ENCODE results near the gene HDAC4. TPM values are rescaled to one million over a fixed set of nuclear protein-coding genes. Genes with fewer than 3 reads are reported as not detected.
A peak's percentile ranks its signal among the peaks of the same experiment; 100 is the strongest.
"Not testable (repeated sequence)": the region's sequence is repeated elsewhere in the genome, so short reads cannot be mapped to it uniquely, and the experiment has no call there.

Gene HDAC4
- total RNA-seq, 4 donors from 2014 or later: 51.4 to 107 (median 70.8) TPM

DNA sequence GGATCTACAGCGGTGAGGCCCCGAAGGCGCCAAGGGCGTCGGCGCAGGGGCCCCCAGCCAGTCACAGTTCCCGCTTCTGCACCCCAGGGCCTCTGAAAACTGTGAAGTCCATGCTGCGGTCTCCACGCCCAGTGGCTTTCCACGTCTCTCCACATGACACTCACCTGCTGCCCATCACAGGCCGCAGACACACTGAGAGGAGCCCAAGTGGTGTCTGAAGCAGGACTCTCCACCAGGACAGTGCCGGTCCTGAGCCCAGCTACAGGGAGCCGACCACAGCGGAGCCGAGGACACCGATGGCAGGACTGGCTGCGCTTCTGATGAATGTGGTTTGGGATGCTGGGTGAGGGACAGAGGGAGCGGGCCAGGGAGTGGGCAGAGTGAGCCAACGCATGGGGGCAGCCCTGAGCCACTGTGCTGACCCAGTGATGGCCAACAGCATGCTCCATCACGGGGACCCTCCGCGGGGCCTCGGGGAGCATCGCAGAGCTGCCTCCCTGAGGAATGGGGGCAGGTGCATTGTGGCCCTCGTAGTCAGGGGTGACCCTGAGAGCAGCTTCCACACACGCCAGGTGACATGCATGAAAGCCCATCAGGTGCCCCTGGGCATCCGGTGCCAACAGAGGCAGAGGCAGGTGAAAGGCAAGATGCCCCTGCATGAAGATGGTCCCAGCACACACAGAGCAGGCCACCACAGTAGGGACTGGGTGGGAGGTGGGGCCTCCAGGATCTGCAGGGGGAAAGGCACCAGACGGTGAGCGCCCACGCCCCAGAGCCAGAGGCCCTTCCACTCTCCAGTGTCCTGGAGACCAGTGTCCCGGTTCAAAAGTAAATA, 116.6 kb downstream of the HDAC4 start:
- H3K27me3 ChIP-seq: no peaks in the 10 kb centered on the region
- WGBS: 93% methylated on average over 8 of the region's 31 CpGs
- TF ChIP-seq POLR2AphosphoS5 (IDR thresholded peaks at IDR 0.05) (no peak), EP300 (IDR thresholded peaks at IDR 0.05) (no peak), POLR2A (IDR thresholded peaks at IDR 0.05) (no peak)
- TF ChIP-seq, protein P1, sequence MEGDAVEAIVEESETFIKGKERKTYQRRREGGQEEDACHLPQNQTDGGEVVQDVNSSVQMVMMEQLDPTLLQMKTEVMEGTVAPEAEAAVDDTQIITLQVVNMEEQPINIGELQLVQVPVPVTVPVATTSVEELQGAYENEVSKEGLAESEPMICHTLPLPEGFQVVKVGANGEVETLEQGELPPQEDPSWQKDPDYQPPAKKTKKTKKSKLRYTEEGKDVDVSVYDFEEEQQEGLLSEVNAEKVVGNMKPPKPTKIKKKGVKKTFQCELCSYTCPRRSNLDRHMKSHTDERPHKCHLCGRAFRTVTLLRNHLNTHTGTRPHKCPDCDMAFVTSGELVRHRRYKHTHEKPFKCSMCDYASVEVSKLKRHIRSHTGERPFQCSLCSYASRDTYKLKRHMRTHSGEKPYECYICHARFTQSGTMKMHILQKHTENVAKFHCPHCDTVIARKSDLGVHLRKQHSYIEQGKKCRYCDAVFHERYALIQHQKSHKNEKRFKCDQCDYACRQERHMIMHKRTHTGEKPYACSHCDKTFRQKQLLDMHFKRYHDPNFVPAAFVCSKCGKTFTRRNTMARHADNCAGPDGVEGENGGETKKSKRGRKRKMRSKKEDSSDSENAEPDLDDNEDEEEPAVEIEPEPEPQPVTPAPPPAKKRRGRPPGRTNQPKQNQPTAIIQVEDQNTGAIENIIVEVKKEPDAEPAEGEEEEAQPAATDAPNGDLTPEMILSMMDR (IDR thresholded peaks at IDR 0.05): no peak
- no peak overlapping the region for H3K27ac ChIP-seq
- peaks cover 27% of the 10 kb centered on the region for H3K4me1 ChIP-seq
- H3K9me3 ChIP-seq: no peaks in the 10 kb centered on the region
- no peak overlapping the region for H3K4me3 ChIP-seq
- peak; percentile 55 to 74 for DNase-seq (ENCODE audit: low spot score in 2 of 2)
- H3K36me3 ChIP-seq: no peaks in the 10 kb centered on the region

DNA sequence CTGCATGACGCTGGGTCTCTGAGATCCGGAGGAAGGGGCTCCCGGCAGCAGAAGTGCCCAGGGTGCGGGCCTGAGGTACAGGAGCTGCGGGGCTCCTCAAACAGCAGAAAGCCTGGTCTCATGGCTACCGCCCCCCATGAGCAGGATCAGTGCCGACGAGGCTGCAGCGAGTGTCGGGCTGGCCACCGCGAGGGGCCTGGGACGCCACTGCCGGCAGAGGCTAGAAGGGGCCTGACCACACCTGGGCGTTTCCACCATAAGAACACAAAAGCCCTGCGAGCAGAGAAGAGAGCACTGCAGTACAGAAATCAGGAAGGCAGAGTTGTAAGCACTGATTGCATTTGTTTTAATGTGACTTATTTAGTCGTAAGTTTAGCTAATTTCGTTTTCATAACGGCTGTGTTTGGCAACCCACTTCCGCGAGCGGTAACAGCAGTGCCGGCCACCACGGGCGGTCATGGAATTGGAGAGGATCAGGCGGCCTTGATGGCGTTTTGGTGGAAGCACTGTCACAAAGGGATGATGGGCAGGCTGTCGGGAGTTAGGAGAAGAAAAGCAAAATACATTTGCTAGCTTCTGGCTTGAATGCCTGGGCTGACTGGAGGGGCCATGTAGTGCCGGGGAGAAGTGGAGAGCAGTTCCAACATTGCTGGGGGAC, 117.4 kb downstream of the HDAC4 start:
- WGBS: 98% methylated on average over 29 of the region's 29 CpGs
- no peak overlapping the region for H3K4me3 ChIP-seq
- peaks cover 29% of the 10 kb centered on the region for H3K4me1 ChIP-seq
- H3K9me3 ChIP-seq: no peaks in the 10 kb centered on the region
- DNase-seq (ENCODE audit: low spot score in 2 of 2): peak in 1 of 2 donors; percentile 53
- TF ChIP-seq EP300 (IDR thresholded peaks at IDR 0.05): no peak
- TF ChIP-seq, protein P1 (IDR thresholded peaks at IDR 0.05): no peak
- TF ChIP-seq POLR2AphosphoS5 (IDR thresholded peaks at IDR 0.05): no peak
- no peak for TF ChIP-seq POLR2A (IDR thresholded peaks at IDR 0.05)
- no peak overlapping the region for H3K27ac ChIP-seq
- H3K36me3 ChIP-seq: no peaks in the 10 kb centered on the region
- H3K27me3 ChIP-seq: no peaks in the 10 kb centered on the region

DNA sequence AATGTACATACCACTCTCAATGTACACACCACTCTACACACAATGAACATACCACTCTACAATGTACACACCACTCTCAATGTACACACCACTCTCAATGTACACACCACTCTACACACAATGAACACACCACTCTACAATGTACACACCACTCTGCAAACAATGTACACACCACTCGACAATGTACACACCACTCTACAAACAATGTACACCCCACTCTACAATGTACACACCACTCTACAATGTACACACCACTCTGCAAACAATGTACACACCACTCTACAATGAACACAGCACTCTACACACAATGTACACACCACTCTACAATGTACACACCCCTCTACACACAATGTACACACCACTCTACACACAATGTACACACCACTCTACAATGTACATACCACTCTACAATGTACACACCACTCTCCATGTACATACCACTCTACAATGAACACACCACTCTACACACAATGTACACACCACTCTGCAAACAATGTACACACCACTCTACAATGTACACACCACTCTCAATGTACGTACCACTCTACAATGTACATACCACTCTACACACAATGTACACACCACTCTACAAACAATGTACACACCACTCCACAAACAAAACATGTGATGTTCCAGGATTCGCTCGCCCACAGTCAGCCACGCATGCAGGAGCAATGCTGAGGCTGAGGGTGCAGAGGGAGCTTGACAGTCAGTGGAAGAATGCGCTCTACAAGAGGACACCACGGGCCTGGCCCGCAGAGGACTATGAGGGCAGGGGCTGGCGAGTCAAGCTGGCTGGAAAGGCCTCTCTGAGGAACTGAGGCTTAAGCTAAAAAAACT, 118.2 kb downstream of the HDAC4 start:
- WGBS: 96% methylated on average over 9 of the region's 9 CpGs

DNA sequence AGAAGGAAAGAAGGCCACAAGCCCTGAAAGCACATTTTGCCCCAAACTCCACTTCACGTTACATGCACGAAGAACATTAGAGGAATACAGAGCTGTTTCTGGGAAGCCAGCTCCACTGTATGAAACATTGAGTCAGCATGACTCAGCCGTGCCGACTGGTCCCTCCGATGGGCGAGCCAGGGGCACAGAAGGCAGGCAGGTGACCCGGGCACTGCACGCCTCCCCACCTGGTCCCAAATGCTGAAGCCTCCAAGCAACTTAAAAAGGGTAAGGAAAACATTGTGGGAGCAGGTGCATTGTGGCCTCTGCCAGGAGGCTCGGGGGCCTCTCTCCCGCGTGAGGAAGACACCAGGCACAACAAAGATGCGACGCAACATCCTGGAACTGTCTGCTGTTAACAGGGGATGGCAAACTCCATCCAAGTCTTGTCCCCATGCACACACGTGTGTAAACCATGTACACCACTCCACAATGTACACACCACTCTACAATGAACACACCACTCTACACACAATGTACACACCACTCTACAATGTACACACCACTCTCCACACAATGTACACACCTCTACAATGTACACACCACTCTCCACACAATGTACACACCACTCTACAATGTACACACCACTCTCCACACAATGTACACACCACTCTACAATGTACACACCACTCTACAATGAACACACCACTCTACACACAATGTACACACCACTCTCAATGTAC, 120.4 kb downstream of the HDAC4 start:
- Histone ChIP-seq H3K27ac (peak overlapping the region; percentile 61), H3K4me1 (peaks cover 40% of the 10 kb centered on the region)
- TF ChIP-seq EP300 (IDR thresholded peaks at IDR 0.05): peak; percentile 23
- not testable (repeated sequence) for H3K27me3 ChIP-seq, H3K36me3 ChIP-seq, H3K4me3 ChIP-seq, H3K9me3 ChIP-seq
- peak; percentile 60 to 79 for DNase-seq (ENCODE audit: low spot score in 2 of 2)
- 56% methylated on average over 14 of the region's 14 CpGs for WGBS

More for the DNA sequence above, 118.2 kb downstream of the HDAC4 start:
- DNase-seq (ENCODE audit: low spot score in 2 of 2): peak in 1 of 2 donors; percentile 40
- Histone ChIP-seq H3K4me3 (no peak overlapping the region), H3K27me3 (no peaks in the 10 kb centered on the region), H3K4me1 (peaks cover 29% of the 10 kb centered on the region), H3K36me3 (no peaks in the 10 kb centered on the region), H3K9me3 (no peaks in the 10 kb centered on the region), H3K27ac (no peak overlapping the region)
- TF ChIP-seq, protein P1 (IDR thresholded peaks at IDR 0.05): no peak
- TF ChIP-seq EP300 (IDR thresholded peaks at IDR 0.05) (no peak), POLR2A (IDR thresholded peaks at IDR 0.05) (no peak)
